ES-I3 (cell line): ENCODE data around the gene RAB5A.
"Not testable (repeated sequence)": the region's sequence is repeated elsewhere in the genome, so short reads cannot be mapped to it uniquely, and the experiment has no call there.

ENCODE experiments used
- H3K36me3 ChIP-seq: 2 replicates; pipeline ENCODE4 v1.6.1; 2013; ENCODE audit warnings: mild to moderate bottlenecking, low read length, control low read depth, moderate library complexity; ENCODE audit not compliant: insufficient read depth
- H3K4me1 ChIP-seq: 2 replicates; pipeline ENCODE4 v1.6.1; 2013; ENCODE audit warnings: mild to moderate bottlenecking, control low read depth, low read length; ENCODE audit not compliant: insufficient read depth
- H3K9ac ChIP-seq: 2 replicates; pipeline ENCODE4 v1.6.1; 2013; ENCODE audit warnings: low read depth, mild to moderate bottlenecking, low read length, moderate library complexity
- H3K9me3 ChIP-seq: 2 replicates; pipeline ENCODE4 v1.6.1; 2013; ENCODE audit warnings: mild to moderate bottlenecking, low read length, moderate library complexity; ENCODE audit not compliant: control insufficient read depth, insufficient read depth

RAB5A gene

GRCh38 chr3:19934098-19934566, 12.8 kb upstream of the RAB5A start, which contains the start of gene EFHB:
Gene EFHB (minus strand): TSS chr3:19934217. CDS start chr3:19934018, 199 bp downstream.
- H3K9ac ChIP-seq: peak within 1 kb of the TSS; percentile 65; the same call in 1 of the 2 replicates
- H3K9me3 ChIP-seq: no peaks in the 10 kb centered on the region
- no peaks in the 10 kb centered on the region for H3K36me3 ChIP-seq
- no peaks in the 10 kb centered on the region for H3K4me1 ChIP-seq

DNA sequence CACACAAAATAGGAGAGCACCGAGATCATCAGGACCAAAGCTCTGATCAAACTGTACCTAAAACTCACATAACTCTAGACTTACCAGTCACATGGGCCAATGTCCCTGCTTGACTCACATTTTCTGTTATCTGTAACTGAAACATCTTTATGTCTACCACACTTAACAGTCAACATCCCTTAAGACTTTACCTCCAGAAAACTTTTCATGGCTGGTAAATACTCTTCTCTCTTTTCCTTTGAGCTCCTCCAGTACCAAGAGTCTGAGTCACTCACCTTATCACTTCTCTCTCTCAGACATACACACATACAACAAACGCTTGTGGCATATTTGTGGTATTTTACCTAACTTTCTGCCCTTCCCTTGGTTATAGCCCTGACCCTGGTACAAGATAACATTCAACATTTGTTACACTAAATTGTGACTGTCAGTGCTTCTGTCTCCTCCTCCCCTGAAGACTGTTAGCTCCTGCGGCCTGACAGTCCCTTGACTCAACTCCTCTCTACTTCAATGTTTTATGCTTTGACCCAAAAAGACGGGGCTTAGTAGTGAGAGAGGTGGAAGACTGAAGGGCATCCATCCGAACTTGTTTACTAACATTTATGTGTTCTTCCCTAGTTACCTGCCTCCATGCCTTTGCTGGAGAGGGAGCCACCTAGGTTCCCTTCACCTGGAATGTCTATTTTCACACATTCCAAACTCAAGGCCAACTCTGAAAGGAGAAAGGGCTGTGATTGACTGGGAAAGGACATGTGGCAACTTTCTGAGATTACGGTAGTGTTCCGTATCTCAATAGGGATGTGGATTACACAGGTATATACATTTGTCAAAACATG, 9.2 kb upstream of the RAB5A start:
- no peak overlapping the region for H3K9ac ChIP-seq
- H3K9me3 ChIP-seq: no peaks in the 10 kb centered on the region
- no peaks in the 10 kb centered on the region for H3K4me1 ChIP-seq
- H3K36me3 ChIP-seq: no peaks in the 10 kb centered on the region

- Histone ChIP-seq H3K9me3 (no peaks in the 10 kb centered on the region), H3K4me1 (no peaks in the 10 kb centered on the region), H3K36me3 (no peaks in the 10 kb centered on the region), H3K9ac (no peak overlapping the region)
Observed at GRCh38 chr3:19938295-19938627, 8.6 kb upstream of the RAB5A start.

DNA sequence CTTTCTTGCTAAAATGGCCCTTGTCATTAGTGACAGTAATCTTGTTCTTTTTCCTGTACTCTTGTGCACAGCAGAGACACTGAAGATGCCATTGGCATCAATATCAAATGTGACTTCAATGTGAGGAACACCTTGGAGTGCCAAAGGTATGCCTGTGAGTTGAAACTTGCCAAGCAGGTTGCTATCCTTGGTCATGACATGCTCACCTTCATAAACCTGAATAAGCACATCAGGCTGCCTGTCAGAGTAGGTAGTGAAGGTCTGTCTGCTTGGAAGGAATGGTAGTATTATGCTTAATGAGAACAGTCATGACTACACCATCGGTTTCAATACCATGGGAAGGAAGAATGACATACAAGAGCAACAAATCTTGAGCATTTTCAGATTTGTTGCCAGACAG, 6.3 kb upstream of the RAB5A start:
- Histone ChIP-seq H3K4me1 (no peaks in the 10 kb centered on the region), H3K9ac (no peak overlapping the region), H3K36me3 (no peaks in the 10 kb centered on the region), H3K9me3 (no peaks in the 10 kb centered on the region)

DNA sequence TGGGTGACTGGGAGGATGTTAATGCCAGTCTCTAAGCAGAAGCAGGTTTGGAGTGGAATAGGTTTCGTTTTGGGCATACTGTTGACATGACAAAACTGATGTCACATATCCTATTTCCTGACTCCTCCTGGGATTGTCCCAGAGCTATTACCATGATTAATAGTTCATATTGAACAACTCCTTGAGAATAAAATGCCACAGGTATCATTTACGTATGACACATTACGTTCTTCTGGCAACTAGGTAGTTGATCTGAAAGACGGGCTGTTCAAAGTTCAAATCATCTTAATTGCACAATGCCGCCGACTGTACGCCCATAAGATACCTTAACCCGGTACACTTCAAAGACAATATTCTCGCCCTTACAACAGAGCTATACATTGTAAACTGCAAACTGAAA, 1.4 kb upstream of the RAB5A start:
- Histone ChIP-seq H3K36me3 (no peaks in the 10 kb centered on the region), H3K9ac (peak overlapping the region; percentile 95; the same call in 1 of the 2 replicates), H3K9me3 (no peaks in the 10 kb centered on the region), H3K4me1 (no peaks in the 10 kb centered on the region; the same call in 1 of the 2 replicates)

DNA sequence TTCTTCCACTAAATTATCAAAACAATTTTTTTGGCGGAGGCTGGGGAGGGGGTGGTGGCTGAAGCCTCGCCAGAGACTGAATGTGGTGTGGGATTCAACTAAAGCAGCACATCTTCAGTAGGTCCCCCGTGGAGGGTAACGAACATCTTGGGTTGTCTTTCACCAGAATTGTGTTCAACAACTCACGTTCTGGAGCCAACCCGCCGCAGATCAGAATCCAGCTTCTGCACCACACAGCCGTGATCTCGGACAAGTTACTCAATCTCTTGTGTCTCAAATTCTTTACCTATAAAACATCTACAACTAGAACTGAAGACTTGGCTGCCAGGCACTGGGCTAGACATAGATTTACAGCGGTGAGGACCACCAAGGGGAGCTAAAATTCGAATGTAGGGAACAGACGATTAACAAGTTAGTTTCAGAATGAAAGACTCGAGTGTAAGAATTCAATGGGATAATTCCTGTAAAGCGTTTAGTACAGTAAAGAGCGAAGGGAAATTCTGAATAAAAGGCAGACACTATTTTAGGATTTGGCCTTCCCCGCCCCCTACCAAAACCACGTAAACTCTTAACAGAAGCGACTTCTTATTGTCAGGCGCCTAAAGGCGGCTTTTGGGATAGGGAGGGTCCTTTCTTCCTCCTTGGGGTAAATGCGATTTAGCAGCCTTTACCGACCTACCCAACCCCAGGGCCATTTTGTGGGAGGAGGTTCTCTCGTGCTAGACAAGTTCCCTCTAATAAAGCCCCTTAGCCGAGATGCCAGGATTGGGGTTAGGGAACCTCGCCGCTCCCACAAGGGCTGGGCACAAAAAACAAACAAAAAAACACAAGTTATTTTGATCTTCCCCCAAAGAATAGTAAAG, 697 bp upstream of the RAB5A start:
- Histone ChIP-seq H3K36me3 (peaks cover under 1% of the 10 kb centered on the region; the same call in 1 of the 2 replicates), H3K4me1 (no peaks in the 10 kb centered on the region; the same call in none of the 2 replicates), H3K9me3 (no peaks in the 10 kb centered on the region), H3K9ac (peak overlapping the region; percentile 95)

DNA sequence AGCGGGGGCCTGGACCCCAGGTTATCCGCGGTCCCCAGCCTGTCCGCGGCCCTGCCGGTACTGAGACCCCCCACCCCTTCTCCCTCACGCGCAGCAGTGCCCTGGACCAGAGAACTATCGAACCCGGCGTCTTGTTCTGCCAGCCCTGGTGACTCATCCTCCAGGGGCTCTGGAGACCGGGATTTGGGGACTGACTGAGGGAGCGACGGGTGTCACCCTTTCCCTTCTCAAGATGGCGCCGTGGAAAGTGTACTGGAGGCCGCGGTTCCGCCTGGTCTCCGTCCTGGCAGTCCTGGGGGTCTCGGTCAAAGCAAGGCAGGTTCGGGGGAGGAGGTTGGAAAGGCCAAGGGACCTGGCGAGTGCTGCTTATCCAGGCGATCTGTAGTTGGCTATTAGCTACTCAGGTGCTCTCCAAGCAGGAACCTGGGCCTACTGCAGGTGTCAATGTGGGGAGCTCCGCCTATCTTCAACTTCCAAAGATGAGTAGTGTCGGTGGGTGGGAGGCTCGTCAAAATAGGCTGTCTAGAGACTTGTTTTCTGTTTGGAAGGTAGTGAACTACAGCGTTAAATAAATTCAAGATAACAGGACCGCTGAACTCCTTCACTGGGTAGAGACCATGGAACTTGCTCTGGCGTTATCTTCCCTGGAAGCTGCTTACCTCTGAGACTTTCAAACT, 790 bp downstream of the RAB5A start:
- no peaks in the 10 kb centered on the region; the same call in none of the 2 replicates for H3K4me1 ChIP-seq
- peak overlapping the region; percentile 95 for H3K9ac ChIP-seq
- peaks cover 11% of the 10 kb centered on the region for H3K36me3 ChIP-seq
- H3K9me3 ChIP-seq: no peaks in the 10 kb centered on the region

DNA sequence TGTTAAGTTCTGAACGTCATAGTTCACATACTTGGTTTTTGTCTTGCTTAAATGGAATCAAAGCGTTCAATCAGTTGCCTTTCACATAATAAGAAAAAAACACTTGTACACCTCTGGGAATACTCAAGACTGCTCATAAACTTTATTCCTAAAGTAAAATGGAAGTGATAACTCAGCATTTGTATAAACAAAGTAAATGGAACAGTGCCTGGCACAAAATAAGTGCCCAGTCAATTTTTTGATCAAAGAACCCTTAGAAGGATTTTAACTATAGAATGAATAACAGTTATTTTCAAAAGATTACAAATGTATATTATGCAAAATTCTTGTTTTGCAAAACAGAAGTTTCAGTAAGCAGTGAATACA, 1.3 kb downstream of the RAB5A start:
- peak overlapping the region; percentile 95 for H3K9ac ChIP-seq
- H3K9me3 ChIP-seq: no peaks in the 10 kb centered on the region
- no peaks in the 10 kb centered on the region; the same call in none of the 2 replicates for H3K4me1 ChIP-seq
- H3K36me3 ChIP-seq: peaks cover 12% of the 10 kb centered on the region

GRCh38 chr3:19950316-19950715, 3.4 kb downstream of the RAB5A start:
- Histone ChIP-seq H3K9ac (no peak overlapping the region), H3K36me3 (peaks cover 23% of the 10 kb centered on the region), H3K4me1 (no peaks in the 10 kb centered on the region; the same call in none of the 2 replicates), H3K9me3 (no peaks in the 10 kb centered on the region)

GRCh38 chr3:19954676-19955075, 7.8 kb downstream of the RAB5A start:
- H3K9me3 ChIP-seq: no peaks in the 10 kb centered on the region
- peaks cover 25% of the 10 kb centered on the region for H3K36me3 ChIP-seq
- H3K4me1 ChIP-seq: no peaks in the 10 kb centered on the region; the same call in none of the 2 replicates
- no peak overlapping the region for H3K9ac ChIP-seq

DNA sequence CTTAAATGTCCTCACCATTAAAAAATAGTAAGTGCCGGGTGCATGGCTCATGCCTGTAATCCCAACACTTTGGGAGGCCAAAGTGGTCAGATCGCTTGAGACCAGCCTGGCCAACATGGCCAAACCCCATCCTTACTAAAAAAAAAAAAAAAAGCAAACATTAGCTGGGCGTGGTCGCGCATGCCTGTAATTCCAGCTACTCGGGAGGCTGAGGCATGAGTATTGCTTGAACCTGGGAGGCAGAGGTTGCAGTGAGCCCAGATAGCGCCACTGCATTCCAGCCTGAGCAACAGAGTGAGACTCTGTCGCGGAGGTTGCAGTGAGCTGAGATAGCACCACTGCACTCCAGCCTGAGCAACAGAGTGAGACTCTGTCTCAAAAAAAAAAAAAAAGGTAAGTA, 10.5 kb downstream of the RAB5A start:
- peaks cover 15% of the 10 kb centered on the region for H3K36me3 ChIP-seq
- not testable (repeated sequence) for H3K9me3 ChIP-seq, H3K9ac ChIP-seq, H3K4me1 ChIP-seq

DNA sequence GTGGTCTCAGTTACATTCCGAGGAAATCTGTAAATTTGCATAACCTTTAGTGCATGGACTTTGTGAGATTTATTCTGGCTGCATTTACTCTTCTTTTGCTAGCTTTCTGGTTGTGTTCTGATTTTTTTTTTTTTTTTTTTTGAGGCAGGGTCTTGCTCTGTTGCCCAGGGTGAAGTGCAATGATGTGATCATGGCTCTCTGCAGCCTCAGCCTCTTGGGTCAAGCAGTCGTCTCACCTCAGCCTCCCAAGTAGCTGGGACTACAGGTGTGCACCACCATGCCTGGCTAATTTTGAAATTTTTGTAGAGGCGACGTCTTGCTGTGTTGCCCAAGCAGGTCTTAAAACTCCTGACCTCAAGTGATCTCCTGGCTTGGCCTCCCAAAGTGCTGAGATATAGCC, 12.6 kb downstream of the RAB5A start:
- Histone ChIP-seq H3K36me3 (peaks cover 10% of the 10 kb centered on the region), H3K9me3 (no peaks in the 10 kb centered on the region), H3K9ac (no peak overlapping the region), H3K4me1 (no peaks in the 10 kb centered on the region)

GRCh38 chr3:19960696-19961095, 13.8 kb downstream of the RAB5A start:
- H3K36me3 ChIP-seq: peaks cover 3% of the 10 kb centered on the region; the same call in 1 of the 2 replicates
- H3K4me1 ChIP-seq: no peaks in the 10 kb centered on the region
- H3K9ac ChIP-seq: no peak overlapping the region
- H3K9me3 ChIP-seq: no peaks in the 10 kb centered on the region

- Histone ChIP-seq H3K4me1 (no peaks in the 10 kb centered on the region), H3K9ac (no peak overlapping the region), H3K9me3 (no peaks in the 10 kb centered on the region), H3K36me3 (peaks cover 3% of the 10 kb centered on the region; the same call in 1 of the 2 replicates)
Observed at GRCh38 chr3:19961960-19962359, 15.1 kb downstream of the RAB5A start.
